Gastroesophageal sphincter (tissue), 4 donors: ENCODE data around the gene RAPGEF3. TPM values are rescaled to one million over a fixed set of nuclear protein-coding genes. Genes with fewer than 3 reads are reported as not detected.

ENCODE experiments used
- ATAC-seq: fragments of 150-250 bp; one replicate; pipeline ENCODE4 v1.9.1; 2016; ENCODE audit warnings: mild to moderate bottlenecking, moderate library complexity
- H3K27ac ChIP-seq, 4 donors: fragments of 200-600 bp; sonication (generic) in 3 of 4; 1 replicate in 3 of 4; 2 replicates in 1 of 4; pipeline ENCODE4 v1.5.1; 2016 to 2019
- H3K27me3 ChIP-seq: fragments of 200-600 bp; sonication (generic); one replicate; pipeline ENCODE4 v1.5.1; 2019
- H3K36me3 ChIP-seq, 2 donors: fragments of 200-600 bp; sonication (generic); one replicate each; pipeline ENCODE4 v1.5.1; 2019; ENCODE audit warnings: control low read depth in 1 of 2
- H3K4me1 ChIP-seq, 3 donors: fragments of 200-600 bp; sonication (generic); 1 replicate in 2 of 3; 2 replicates in 1 of 3; pipeline ENCODE4 v1.5.1; 2016 to 2019; ENCODE audit warnings: control low read depth in 2 of 3
- H3K4me3 ChIP-seq, 2 donors: fragments of 200-600 bp; sonication (generic); one replicate each; pipeline ENCODE4 v1.5.1; 2019; ENCODE audit warnings: mild to moderate bottlenecking in 1 of 2, moderate library complexity in 1 of 2
- H3K9me3 ChIP-seq, 3 donors: fragments of 200-600 bp; sonication (generic); one replicate each; pipeline ENCODE4 v1.5.1; 2017 to 2019; ENCODE audit warnings: control low read depth in 2 of 3
- EP300 ChIP-seq: sonication (generic); formaldehyde crosslinking; IDR thresholded peaks from one replicate; pipeline ENCODE4 v1.6.1; 2017; ENCODE audit warnings: antibody characterized with exemption, mild to moderate bottlenecking
- POLR2A ChIP-seq, 2 donors: fragments of 450-650 bp; IDR thresholded peaks; one replicate each; pipeline ENCODE4 v1.6.1; 2017; ENCODE audit warnings: antibody characterized with exemption in 2 of 2, mild to moderate bottlenecking in 2 of 2, moderate library complexity in 1 of 2
- POLR2AphosphoS5 ChIP-seq: sonication (generic); formaldehyde crosslinking; IDR thresholded peaks from one replicate; pipeline ENCODE4 v1.6.1; 2017; ENCODE audit warnings: antibody characterized with exemption
- WGBS, 2 donors: methylation state at CpG; one replicate each; pipeline ENCODE4 v1.1.5; 2018; ENCODE audit warnings: low coverage in 1 of 2; 5-methylcytosine and 5-hydroxymethylcytosine counted together
- total RNA-seq, 4 donors: library from RNA; depleted of rRNA; stranded (reverse); fragments of >200 nt; gene quantifications; one replicate each; pipeline ENCODE4 v1.1.0, GENCODE V29; 2016
- TF ChIP-seq, protein P1 (sequence below), 4 experiments: fragments of 200-600 bp in 2 of 4; fragments of 450-650 bp in 2 of 4; sonication (generic) in 1 of 4; IDR thresholded peaks; one replicate each; pipeline ENCODE4 v1.5.1; 2017 to 2019; ENCODE audit warnings: antibody characterized with exemption in 4 of 4, mild to moderate bottlenecking in 2 of 4, moderate library complexity in 2 of 4

The RAPGEF3 gene
- total RNA-seq, 4 donors from 2014 or later = 19.3 to 56.8 (median 25.5) TPM

DNA sequence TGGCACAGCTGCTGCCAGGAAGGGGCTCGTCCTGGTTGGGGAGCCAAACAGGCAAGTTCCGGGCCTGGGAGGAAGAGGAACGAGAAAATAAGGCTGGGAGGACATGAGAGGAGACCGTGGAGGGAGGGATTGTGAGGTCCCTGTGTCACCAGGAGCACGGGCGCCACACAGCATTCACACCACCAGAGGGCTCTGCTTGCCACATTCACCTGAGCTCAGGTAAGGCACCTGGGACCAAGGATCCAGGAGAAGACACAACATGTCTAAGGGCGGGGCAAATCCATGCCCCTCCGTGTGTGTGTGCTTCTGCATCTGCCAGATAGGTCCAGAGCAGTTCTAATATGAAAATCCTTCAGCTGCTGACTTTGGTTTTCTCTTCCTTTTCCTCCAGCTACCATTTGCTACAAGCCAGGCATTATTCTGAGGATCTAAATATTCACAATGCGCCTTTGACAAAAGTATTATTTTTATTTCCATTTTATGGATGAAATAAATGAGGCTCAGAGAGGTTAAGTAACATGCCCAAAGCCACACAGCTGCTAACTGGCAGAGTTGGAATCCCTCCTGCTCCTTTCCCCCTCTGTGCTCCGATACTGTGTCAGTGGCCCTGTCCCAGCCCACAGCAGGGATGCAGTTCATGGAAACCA, 14.6 kb downstream of the RAPGEF3 start:
- ATAC-seq = no peak
- Histone ChIP-seq H3K27ac (no peak overlapping the region), H3K9me3 (no peaks in the 10 kb centered on the region), H3K36me3 (peaks cover 0 to 25% of the 10 kb centered on the region in 2 donors), H3K27me3 (no peaks in the 10 kb centered on the region), H3K4me1 (peaks cover 0 to 29% (median 15%) of the 10 kb centered on the region in 3 donors), H3K4me3 (no peak overlapping the region)
- 56 to 57% methylated on average over 6 to 9 of the region's 10 CpGs for WGBS, 2 donors
- TF ChIP-seq POLR2AphosphoS5 (no peak), EP300 (no peak), POLR2A (IDR thresholded peaks at IDR 0.05) (no peak)
- TF ChIP-seq, protein P1, sequence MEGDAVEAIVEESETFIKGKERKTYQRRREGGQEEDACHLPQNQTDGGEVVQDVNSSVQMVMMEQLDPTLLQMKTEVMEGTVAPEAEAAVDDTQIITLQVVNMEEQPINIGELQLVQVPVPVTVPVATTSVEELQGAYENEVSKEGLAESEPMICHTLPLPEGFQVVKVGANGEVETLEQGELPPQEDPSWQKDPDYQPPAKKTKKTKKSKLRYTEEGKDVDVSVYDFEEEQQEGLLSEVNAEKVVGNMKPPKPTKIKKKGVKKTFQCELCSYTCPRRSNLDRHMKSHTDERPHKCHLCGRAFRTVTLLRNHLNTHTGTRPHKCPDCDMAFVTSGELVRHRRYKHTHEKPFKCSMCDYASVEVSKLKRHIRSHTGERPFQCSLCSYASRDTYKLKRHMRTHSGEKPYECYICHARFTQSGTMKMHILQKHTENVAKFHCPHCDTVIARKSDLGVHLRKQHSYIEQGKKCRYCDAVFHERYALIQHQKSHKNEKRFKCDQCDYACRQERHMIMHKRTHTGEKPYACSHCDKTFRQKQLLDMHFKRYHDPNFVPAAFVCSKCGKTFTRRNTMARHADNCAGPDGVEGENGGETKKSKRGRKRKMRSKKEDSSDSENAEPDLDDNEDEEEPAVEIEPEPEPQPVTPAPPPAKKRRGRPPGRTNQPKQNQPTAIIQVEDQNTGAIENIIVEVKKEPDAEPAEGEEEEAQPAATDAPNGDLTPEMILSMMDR (IDR thresholded peaks at IDR 0.05) = peak in 2 of 4 experiments; percentile 21 to 38

DNA sequence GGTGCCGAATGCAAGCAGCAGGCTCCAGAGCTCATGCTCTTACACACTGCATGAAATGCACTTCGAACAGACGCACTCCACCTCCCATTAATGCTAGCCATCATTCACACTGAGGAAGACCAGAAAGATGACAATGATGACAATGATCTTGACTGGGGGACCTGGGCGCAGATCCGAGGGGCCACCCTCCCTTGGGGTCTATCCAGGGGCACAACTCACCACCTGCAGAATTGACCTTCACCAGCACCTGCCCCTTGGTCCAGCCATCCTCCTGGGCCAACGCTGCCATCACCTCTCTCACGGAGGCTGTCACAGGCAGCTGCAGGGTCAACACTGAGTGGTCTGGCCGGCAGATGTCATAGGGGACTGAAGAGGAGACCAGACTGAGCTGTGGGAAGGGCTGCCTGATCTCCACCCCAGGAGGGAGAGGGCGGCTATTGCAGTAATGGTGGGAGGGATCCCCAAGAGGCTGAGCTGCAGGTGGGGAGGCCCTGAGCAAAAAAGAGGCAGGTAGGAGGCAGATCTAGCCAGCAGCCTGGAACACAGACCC, 15.3 kb downstream of the RAPGEF3 start:
- Histone ChIP-seq H3K4me3 (no peak overlapping the region), H3K27me3 (no peaks in the 10 kb centered on the region), H3K36me3 (peaks cover 0 to 18% of the 10 kb centered on the region in 2 donors), H3K9me3 (no peaks in the 10 kb centered on the region), H3K4me1 (peaks cover 0 to 36% (median 15%) of the 10 kb centered on the region in 3 donors), H3K27ac (no peak overlapping the region)
- 75 to 95% methylated on average over 3 to 7 of the region's 9 CpGs for WGBS, 2 donors
- ATAC-seq = no peak
- TF ChIP-seq POLR2AphosphoS5 = no peak

DNA sequence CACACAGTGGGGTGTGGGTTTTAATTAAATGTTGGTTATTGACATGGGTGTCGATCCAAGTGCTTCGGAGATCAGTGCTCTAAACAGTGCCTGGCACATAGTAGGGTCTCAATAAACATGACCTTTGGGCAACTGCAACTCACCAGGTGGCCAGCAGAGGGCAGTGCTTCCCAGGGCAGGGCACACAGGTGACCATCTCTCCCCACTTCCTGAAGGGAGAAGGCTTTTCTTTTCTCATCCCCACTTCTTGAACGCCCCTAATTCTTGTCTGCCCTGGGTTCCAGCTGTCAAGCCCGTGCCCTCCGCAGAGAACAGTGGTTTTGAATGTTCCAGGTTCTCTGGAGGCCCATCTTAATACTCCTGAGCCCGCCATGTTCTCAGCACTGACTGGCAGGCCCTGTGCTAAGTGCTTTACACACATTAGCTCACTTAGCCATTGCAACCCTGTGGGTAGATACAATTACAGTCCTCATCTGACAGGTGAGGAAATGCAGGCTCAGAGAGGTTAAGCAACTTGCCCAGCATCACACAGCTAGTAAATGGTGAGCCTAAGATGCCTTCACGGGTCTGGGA, 16.3 kb downstream of the RAPGEF3 start:
- Histone ChIP-seq H3K9me3 (no peaks in the 10 kb centered on the region), H3K4me1 (peaks cover 0 to 47% (median 25%) of the 10 kb centered on the region in 3 donors), H3K27me3 (no peaks in the 10 kb centered on the region), H3K4me3 (no peak overlapping the region), H3K36me3 (peaks cover 0 to 8% of the 10 kb centered on the region in 2 donors), H3K27ac (no peak overlapping the region)
- TF ChIP-seq POLR2AphosphoS5 = no peak
- TF ChIP-seq, protein P1 (IDR thresholded peaks at IDR 0.05) = peak in 3 of 4 experiments; percentile 92 to 94 (median 93)
- no peak for TF ChIP-seq EP300
- ATAC-seq = no peak
- 56 to 95% methylated on average over 2 to 4 of the region's 7 CpGs for WGBS, 2 donors

DNA sequence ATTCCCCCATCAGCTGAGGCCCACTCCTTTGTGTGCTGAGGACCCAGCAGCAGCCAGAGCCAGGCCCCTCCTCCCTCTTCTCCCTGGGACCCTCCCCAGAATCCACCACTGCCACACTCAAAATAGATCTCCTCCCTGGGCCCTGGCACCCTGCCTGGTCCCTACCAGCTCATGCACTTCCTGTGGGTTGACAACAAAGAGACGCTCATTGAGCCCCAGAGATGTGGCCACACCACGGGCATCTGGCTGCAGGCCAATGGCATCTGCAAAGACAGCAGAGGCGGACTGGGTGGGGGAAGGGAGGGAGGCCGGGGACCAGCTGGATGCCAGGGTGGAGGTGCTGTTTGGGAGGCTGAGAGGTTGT, 17.4 kb downstream of the RAPGEF3 start:
- TF ChIP-seq, protein P1 (IDR thresholded peaks at IDR 0.05) = no peak
- TF ChIP-seq POLR2A (IDR thresholded peaks at IDR 0.05) (no peak), EP300 (no peak), POLR2AphosphoS5 (no peak)
- no peak for ATAC-seq
- H3K9me3 ChIP-seq = no peaks in the 10 kb centered on the region
- H3K27me3 ChIP-seq = no peaks in the 10 kb centered on the region
- H3K36me3 ChIP-seq = no peaks in the 10 kb centered on the region
- peaks cover 6 to 57% (median 35%) of the 10 kb centered on the region in 3 donors for H3K4me1 ChIP-seq
- H3K27ac ChIP-seq = peak overlapping the region in 2 of 4 donors; percentile 53 to 84
- 40% methylated on average over 2 of the region's 4 CpGs; no CpG with 5 or more reads in 1 of the 2 donors for WGBS, 2 donors
- H3K4me3 ChIP-seq = no peak overlapping the region

DNA sequence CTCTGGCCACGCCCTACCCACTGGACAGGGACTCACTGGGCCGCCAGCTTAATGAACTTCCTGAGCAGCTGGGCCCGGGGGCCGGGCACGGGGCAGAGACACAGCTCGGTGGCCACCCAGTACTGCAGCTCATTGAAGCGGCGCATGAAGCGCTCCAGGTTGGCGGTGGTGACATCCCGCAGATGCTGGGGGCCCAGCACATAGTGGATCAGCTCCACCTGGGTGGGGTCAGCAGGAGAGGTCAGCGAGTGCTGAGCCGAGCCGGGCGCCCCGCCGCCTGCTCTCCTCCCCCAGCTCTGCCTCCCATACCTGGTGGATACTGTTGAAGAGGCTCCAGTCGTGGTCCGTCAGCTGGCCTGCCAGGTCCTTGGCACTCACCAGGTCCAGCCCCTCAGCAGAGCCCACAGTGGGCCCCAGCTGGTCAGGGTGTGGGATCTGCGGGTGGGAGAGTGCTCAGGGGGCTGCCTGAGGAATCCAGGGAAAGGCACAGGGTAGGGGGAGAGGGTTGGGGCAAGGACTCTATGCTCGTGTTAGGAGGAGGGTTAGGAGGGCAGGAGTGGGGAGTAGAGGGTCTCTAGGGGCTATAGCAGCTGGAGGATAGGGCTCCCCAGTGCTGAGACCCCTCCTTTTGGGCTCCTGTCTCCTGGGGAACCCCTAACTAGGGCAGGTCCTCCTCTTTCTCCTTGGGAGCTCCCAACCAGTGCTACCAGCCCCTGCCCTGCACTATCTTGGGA, 17.9 kb downstream of the RAPGEF3 start:
- Histone ChIP-seq H3K4me3 (no peak overlapping the region), H3K27me3 (no peaks in the 10 kb centered on the region), H3K4me1 (peaks cover 12 to 62% (median 41%) of the 10 kb centered on the region in 3 donors), H3K36me3 (no peaks in the 10 kb centered on the region), H3K9me3 (no peaks in the 10 kb centered on the region), H3K27ac (peak overlapping the region in 3 of 4 donors; percentile 8 to 84 (median 53))
- TF ChIP-seq EP300 = no peak
- no peak for TF ChIP-seq POLR2A (IDR thresholded peaks at IDR 0.05)
- TF ChIP-seq, protein P1 (IDR thresholded peaks at IDR 0.05) = no peak
- TF ChIP-seq POLR2AphosphoS5 = no peak
- no CpG with 5 or more reads among the region's 21 CpGs for WGBS, 2 donors
- no peak for ATAC-seq
